Stimulated activated naive CD4-positive, alpha-beta T cell (primary cell): ENCODE results near the gene ASTN1.

Experiments used
- DNase-seq, 6 experiments: peaks; one replicate each; lab custom pipeline; 2025; lab: John Stamatoyannopoulos, UW

The ASTN1 gene

DNA sequence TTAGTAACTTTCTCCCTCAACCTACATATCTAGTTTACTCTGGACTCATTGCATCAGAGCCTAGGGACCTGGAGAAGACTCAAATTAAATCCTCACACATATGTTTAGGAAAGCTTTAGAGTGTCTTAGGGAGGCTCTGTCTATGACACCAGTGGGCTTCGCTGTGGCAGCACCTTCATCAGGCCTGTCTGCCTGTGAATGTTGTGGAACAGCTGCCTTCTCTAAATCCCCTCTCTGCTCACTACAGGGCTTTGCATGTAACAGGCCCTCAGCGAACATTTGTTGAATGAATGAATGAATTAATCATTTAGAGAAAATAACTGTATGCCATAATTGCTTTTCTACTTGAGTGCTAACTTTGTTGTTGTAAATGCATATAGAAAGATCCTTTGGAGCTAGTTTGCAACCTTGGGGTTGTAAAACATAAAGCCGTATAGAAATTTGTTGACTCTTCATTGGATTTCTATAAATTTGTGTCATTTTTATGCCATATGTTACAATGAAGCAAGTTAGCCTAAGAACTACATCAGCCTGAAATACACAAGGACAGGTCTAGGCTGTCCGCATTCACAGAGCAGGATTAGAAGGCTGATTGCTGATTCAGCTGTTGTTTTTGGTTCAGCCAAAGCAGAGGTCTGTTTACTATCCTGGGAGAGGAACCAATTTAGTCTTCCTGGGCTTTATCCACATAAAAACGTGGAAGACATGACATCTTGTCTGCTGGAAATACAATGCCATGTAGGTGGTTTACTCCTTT lies 238.0 kb downstream of the ASTN1 start:
- DNase-seq: no peak

- DNase-seq: no peak
Measured at GRCh38 chr1:176925223-176925622, 239.3 kb downstream of the ASTN1 start.

DNA sequence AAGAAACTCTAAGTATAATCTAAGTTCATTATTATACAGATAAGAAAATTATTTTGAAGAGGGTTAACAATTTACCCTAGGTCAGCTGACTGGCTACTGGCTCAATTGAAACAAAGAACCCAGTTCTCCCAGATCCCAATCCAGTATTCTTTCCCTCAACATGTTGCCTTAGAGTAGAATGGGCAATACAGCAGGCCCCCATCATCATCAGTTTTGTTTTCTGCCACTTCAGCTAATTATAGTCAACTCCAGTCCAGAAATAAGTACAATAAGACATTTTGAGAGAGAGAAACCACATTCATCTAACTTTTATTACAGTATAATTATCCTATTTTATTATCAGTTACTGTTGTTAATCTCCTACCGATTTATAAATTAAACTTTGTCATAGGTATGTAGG lies 241.2 kb downstream of the ASTN1 start:
- DNase-seq: no peak

DNA sequence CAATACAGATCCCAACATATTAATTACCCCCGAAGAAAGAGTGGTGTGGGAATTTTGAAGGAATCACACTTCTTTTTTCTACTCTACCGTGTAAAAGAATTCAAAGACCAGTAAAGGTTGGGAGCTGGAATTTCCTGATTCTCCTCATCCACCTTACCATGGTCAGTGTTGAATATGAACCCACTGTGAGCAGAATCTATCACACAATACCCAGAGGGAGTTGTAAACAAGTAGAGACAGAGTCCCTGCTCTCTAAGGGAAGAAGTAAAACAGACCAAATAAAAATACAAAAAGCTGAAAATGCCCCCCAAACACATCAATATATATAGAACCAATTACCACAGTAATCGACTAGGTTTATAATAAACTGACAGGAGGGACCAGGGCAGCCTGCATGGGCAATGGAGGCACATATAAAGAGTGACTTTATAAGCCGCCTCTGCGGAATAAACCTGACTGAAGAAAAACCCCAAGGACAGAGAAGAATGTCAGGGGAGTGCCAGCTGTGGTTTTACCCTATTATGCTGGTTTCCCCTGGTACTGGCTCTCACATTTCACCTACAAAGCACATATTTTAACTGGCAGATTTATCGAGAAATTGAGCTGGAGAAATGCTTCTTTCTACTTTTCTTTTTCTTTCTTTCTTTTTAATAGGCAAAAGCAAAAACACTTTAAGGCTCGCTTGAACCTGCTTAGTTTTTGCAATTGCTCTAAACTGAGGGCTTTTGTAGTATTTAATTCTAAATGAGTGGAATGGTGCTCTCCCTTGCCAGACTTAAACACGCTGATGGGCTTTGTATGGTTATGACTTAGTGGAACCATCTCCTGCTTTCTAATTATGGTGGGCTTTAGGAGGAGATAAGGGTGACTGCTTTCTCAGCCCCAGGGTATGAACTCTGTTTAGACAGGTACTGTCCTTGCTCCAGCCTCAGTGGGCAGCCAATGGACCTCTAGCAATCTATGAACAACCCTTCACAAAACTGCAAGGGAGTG lies 244.8 kb downstream of the ASTN1 start:
- no peak for DNase-seq

- no peak for DNase-seq
Measured at GRCh38 chr1:176905648-176906047, 258.9 kb downstream of the ASTN1 start.

DNA sequence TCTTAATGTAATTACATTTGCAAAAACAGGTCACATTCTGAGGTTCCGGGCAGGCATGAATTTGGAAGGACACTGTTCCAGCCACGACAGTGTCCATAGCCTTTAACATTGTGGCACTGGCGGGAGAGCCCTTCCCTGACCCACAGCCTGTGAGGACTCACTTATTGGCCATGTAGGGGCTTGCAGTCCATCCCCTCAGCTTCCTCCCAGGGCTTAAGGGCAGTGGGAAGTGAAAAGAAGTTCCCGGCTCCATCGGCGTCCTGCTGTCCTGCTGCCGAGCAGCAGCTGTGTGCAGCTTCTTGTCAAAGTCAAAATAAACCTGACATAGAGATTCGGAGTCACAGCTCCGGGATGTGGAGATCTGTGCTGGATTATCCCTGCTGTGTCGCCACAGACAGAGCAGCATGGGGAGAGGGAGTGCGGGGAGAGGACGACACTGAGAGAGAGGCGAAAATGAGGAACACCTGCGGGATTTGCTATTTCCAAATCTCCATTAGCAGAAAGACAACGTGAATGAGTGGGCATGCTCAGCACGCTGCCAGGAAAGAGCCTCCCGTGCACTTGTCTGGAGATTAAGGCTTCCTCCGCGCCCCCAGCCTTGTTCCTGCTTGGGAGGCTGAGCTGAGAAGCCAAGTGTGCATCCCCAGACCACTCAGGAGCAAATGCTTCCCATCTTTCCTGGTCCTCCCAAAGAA lies 260.3 kb downstream of the ASTN1 start:
- no peak for DNase-seq

- no peak for DNase-seq
Measured at GRCh38 chr1:176903474-176903873, 261.0 kb downstream of the ASTN1 start.

- DNase-seq: no peak
Measured at GRCh38 chr1:176899321-176899720, 265.2 kb downstream of the ASTN1 start.

GRCh38 chr1:176897350-176898236 lies 266.9 kb downstream of the ASTN1 start:
- DNase-seq: no peak

- DNase-seq: no peak
Measured at GRCh38 chr1:176896216-176896615, 268.3 kb downstream of the ASTN1 start.

- no peak for DNase-seq
Measured at GRCh38 chr1:176894450-176894849, 270.1 kb downstream of the ASTN1 start.

GRCh38 chr1:176893625-176894352 lies 270.7 kb downstream of the ASTN1 start:
- DNase-seq: no peak

GRCh38 chr1:176888471-176889032 lies 276.0 kb downstream of the ASTN1 start:
- DNase-seq: no peak

GRCh38 chr1:176885751-176886150 lies 278.8 kb downstream of the ASTN1 start:
- no peak for DNase-seq

DNA sequence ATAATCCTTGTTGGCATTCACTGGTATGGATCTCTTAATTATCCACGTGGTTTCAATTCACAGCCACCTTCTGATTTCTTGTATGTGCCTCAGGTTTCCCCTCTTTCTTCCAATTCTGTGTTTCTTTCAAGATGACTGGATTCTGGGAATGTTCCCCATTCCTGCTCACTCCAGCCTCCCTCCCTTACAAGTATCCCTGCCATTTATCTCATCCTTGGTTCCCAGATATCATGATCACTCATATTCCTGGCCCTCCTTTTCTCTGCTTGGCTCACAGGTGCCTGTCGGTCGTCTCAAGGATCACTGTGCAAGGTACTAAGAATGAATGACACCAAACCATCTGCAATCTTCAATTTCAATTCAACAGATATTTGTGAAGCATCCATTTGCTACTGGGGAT lies 279.2 kb downstream of the ASTN1 start:
- no peak for DNase-seq

DNA sequence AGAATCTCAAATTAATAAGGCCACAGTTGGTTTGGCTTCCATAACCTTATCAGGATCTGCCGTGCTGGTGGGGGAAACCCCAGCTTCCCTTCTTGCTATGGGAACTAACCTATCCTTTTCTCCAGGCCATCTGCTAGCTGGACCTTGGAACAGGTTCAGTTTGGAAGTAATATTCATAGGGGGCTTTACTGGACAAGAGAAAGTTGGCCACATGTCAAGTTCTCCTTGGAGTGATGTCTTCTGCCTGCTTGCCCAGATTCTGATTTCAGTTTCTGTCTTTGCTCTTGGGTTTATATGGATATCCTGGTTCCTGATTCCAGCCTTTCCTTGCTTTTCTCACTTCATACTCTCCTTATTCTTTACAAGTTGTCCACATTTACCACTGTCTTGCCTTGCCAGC lies 279.6 kb downstream of the ASTN1 start:
- no peak for DNase-seq

- no peak for DNase-seq
Measured at GRCh38 chr1:176884286-176884685, 280.2 kb downstream of the ASTN1 start.

- no peak for DNase-seq
Measured at GRCh38 chr1:176880955-176881595, 283.4 kb downstream of the ASTN1 start.

GRCh38 chr1:176879784-176880620 lies 284.5 kb downstream of the ASTN1 start:
- no peak for DNase-seq
